ENCODE measurements around the gene HLF. TPM values are rescaled to one million over a fixed set of nuclear protein-coding genes. Genes with fewer than 3 reads are reported as not detected.

The HLF gene
- total RNA-seq, 1 donor: 35.5 TPM

GRCh38 chr17:55273579-55274354, 9.0 kb downstream of the HLF start:
- DNase-seq (ENCODE audit: low read depth in 2 of 3, low spot score in 2 of 3): no peak

GRCh38 chr17:55274355-55275255, 9.8 kb downstream of the HLF start:
- DNase-seq (ENCODE audit: low read depth in 2 of 3, low spot score in 2 of 3): no peak

DNA sequence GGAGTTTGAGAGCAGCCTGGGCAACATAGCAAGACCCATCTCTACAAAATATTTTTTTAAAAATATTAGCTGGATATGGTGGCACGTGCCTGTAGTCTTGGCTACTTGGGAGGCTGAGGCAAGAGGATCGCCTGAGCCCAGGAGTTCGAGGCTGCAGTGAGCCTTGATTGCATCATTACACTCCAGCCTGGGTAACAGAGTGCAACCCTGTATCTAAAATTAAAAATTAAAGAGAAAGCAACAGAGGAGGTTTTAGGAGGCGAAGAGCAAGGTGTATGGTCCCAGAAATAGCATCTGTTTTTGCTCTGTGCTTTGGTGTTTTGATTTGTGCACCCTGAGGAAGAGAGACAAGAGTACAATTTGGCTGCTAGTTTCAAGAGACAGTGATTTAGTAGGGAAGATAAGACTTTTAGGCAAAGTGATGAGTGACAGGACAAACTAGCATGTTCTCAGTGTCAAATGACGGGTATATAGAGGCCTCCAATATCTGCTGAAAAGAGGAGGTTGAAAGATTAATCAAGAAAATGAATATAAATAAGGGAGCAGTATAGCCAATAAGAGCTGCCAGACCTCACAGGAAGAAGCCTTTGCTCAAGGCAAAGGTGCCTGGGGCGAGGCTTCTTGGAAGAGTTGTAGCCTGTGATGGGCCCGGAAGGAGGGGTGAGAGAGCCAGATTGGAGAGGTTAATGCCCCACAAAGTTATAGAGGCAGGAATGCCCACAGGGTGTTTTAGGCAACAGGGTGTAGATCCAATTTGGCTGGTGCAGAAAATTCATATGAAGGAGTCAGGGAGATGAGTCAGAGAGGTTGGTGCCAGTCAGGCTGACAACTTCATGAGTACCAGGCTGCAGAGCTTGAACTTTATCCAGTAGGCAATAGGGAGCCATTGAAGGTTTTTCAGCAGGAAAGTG, 11.4 kb downstream of the HLF start:
- peak in 1 of 3 donors; percentile 23 for DNase-seq (ENCODE audit: low read depth in 2 of 3, low spot score in 2 of 3)

DNA sequence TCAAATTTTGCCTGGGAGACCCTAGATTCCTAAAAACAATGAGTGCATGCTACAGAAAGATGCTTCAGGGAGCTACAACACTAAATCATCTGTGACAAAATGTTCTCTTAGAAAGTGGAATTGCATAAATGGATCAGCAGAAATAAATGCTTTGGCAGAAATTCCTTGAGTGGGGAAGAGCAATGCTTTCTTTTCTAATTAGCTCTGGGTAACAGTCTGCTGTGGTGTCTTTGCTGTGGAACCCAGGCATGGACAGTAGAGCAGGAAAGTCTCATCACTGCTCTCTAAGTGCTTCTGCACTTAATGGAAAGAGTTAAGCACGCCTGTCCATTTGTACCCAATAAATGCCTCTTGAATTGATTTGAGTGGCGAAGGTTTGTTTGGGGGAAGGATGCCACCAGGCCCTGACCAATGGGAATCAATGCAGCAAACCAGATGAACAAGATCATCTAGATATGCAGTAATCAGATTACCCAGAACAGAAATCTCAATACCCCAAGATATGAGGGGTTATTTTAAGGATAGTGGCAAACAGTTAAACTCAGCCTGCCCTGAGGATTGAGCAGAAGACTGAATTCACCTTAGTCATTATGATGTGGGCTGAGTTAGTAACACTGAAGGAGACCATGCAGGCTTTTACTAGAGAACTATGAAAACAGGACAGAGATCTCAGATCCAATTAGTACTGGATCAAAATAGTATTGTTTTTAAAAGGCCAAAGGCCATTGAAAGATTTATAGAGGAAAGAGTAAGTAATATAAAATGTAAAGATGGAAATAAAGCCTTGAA, 13.6 kb downstream of the HLF start:
- no peak for DNase-seq (ENCODE audit: low read depth in 2 of 3, low spot score in 2 of 3)

DNA sequence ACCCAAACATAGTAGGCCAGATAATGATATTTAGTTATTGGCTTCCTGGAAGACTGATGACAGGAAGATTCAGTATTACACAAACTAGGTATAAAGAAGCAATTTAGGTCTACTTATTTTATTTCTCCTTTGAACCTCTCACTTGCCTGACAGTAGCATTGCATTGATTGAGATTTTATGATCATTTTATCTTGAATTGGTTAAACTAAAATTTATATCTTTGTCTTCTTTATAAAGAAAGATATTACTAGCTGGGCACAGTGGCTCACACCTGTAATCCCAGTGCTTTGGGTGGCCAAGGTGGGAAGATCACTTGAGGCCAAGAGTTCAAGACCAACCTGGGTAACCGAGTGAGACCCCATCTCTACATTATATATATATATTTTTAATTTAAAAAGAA, 14.4 kb downstream of the HLF start:
- DNase-seq (ENCODE audit: low read depth in 2 of 3, low spot score in 2 of 3): no peak

DNA sequence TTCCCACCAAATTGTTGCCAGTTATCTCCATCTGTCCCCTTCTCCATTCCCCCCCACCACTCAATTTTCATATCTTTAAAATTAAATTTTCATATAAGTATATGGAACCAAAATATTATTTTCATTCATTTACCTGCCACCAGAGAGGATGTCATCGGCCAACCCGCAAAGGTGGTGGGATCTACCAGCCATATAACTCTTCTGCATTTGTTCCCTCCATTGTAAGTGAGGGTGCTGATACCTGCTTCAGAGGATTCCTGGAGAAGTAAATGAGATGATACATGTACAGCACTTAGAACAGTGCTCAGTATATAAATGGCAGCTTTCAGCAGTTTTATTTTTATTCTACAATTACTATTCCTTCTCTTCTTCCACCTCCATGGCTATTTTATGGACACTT, 15.0 kb downstream of the HLF start:
- DNase-seq (ENCODE audit: low read depth in 2 of 3, low spot score in 2 of 3): no peak

DNA sequence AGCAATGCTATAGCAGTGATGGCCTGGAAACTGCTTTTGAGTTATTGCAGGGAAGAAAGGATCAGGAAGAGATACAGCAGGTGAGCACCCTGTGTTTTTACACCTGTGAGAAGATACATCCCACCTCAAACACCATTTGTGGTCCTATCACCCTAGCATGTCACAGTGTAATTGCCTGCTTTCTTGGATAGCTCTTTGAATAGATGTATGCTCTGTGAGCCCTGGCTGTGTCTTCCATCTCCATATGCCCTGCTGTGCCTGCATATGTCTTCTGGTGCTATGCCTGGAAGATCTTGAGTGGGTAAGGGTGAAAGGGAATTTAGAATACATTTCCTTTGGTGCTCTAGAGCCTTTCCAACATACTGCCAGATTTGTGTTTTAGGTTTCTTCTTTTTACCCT, 15.5 kb downstream of the HLF start:
- DNase-seq (ENCODE audit: low read depth in 2 of 3, low spot score in 2 of 3): no peak

DNA sequence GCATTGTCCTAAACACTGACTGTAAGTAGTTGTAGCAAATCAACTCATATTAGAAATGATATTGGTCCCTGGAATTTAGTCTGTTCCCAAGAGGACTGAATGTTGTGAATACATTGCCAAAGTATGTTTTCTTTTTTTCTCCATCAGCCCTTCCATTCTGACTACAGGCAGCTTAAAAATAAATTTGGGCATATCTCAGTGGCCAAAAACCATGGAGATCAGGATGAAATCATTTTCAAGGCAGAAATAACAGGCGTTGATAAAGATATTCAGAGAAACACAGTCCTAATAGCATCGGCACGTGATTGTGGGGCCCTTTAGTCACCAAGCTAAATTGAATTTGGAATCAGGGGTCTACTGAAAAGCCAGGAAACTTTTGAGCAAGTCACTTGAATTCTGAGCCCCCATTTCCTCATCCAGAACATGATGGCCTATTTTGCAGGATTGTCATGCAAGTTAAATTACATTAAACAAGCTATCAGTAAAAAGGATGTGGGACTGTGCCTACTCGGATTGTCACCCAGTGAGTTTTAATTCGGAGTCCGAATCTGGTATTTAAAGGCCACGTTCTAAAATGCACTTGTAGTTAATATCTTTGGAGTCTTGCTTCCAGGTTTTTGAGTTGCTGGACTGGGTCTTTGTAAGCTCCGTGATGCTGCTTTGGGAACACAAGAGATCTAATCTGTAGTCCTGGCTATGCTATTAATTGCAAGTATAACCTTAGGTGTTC, 17.1 kb downstream of the HLF start:
- no peak for DNase-seq (ENCODE audit: low read depth in 2 of 3, low spot score in 2 of 3)

- no peak for DNase-seq (ENCODE audit: low read depth in 2 of 3, low spot score in 2 of 3)
Measured at GRCh38 chr17:55282379-55282702, 17.6 kb downstream of the HLF start.

DNA sequence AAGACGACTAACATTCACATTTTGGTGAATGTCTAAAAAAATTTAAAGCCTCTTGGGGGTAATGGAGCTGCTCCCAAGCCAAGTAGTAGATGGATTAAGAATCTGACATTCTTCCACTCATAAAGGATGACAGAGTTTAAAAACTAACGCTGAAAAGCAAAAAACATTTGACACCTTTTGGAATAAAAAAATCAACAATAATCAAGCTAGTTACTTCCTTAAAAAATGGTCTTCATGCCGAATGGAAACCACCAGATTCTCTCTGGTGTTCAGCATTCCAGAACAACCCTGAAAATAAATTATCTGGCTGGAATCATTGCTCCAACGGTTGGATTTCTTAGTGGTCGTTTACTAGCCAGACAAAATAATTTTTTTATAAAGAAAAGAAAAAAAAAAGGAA, 18.0 kb downstream of the HLF start:
- no peak for DNase-seq (ENCODE audit: low read depth in 2 of 3, low spot score in 2 of 3)

DNA sequence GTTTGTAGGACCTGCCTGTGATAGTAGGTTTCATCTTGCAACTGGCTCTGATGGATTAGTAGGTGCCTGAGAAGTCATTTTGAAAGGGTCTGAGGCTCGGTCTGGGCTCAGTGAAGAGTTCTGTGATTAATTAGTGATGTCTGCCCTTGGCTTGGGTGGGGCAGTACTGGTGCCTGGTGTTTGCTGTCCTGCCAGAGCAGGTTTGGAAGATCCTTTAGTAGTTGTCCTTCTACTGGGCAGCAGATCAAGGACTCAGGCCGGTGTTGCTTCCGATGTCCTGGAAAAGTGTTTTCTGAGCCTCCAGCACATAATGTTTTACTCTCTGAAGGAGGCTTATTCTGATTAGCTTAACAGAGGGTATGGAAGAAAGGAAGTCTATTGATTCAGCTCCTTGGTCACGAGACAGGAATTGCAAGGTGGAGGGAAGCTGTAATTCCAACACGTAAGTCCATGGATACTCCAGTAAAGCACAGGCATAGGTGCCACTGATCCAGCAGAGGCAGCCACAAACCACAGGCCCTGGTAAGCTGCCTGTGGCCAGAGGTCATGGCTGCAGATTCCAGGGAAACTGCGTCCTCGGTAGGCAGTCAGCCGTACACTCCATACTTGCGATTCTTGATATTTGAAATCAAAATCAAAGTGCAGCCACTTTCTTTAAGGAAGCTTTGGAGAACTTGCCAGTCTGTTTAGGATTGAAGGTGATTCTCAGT, 18.7 kb downstream of the HLF start:
- DNase-seq (ENCODE audit: low read depth in 2 of 3, low spot score in 2 of 3): no peak

GRCh38 chr17:55284001-55284884, 19.5 kb downstream of the HLF start:
- DNase-seq (ENCODE audit: low read depth in 2 of 3, low spot score in 2 of 3): peak in 1 of 3 donors; percentile 48

GRCh38 chr17:55284944-55285339, 20.2 kb downstream of the HLF start:
- no peak for DNase-seq (ENCODE audit: low read depth in 2 of 3, low spot score in 2 of 3)

DNA sequence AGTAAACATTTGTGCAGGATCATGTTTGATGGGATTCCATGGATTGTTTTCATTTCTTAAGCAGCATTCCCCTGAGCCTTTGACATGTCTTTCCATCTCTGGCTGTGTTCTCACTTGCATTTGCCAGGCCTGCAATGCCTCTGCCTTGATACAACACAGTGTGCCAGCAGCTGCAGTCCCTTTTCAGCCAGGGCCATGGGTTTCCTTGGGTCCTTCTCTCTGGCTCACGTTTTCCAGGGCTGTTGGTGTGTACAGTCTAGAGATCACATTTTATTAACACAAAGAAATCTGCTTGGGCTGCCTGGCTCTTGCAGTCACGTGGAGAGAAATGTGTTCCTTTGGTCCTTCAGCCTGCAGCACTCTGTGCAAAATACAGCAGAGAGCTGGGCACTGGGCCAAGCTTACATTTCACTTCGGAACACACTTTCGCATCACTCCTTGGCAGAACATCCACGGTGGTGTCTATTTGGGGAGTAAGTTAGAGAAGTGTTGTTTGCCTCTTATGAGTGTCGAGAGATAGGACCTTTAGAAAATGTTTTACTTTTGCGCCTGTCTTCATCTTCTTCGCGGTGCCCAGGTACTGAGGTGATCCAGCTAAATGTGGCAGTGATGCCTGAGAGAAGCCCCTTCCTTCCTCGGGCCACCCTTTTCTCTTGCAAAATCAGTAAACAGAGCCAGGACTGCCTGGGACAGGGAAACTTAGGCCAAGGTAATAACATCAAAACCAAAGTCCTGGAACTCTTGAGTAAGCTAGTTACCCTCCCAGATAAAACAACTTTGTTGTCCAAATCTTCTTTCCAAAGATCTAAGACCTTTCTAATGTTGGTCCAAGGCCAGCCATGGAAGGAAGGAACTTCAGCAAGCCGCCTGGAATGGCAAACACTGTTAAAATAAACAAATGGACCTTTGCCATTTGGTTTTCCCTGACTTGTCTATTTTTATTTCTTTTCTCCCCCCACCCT, 20.9 kb downstream of the HLF start:
- DNase-seq (ENCODE audit: low read depth in 2 of 3, low spot score in 2 of 3): peak in 1 of 3 donors; percentile 58

- no peak for DNase-seq (ENCODE audit: low read depth in 2 of 3, low spot score in 2 of 3)
Measured at GRCh38 chr17:55286681-55287589, 22.2 kb downstream of the HLF start.

Measured in hematopoietic multipotent progenitor cell (in vitro differentiated cells).